ENCODE results near the gene CNOT1.

- TF ChIP-seq GATA3 (IDR thresholded peaks at IDR 0.05; ENCODE audit: low read depth, low read length) (no peak), GATA2 (IDR thresholded peaks at IDR 0.05; ENCODE audit: low read depth, low read length) (no peak)
These were observed 35.6 kb upstream of the CNOT1 start for GRCh38 chr16:58665200-58665599.
